ENCODE data around the gene TMEM123. TPM values are rescaled to one million over a fixed set of nuclear protein-coding genes. Genes with fewer than 3 reads are reported as not detected.

Gene TMEM123
- polyA plus RNA-seq, 3 donors: 68.7 to 368 (median 263) TPM

- H3K4me1 Mint-ChIP-seq: peaks cover 60% of the 10 kb centered on the region
- H3K36me3 ChIP-seq (replicated peaks in 1 of 2; ENCODE audit: control insufficient read depth in 1 of 2, insufficient read depth in 2 of 2, low read length in 2 of 2): peaks cover 12 to 31% of the 10 kb centered on the region in 2 donors
- peak overlapping the region in 1 of 2 donors; percentile 52 for H3K27ac ChIP-seq (ENCODE audit: low read depth in 1 of 2, low read length in 2 of 2)
- no peak overlapping the region for H2AFZ ChIP-seq (ENCODE audit: insufficient read depth, low read depth, low read length, poor library complexity, severe bottlenecking)
- H3K79me2 ChIP-seq (ENCODE audit: insufficient read depth, low read length): peaks cover 76% of the 10 kb centered on the region
- no peaks in the 10 kb centered on the region for H3K9me3 Mint-ChIP-seq
- DNase-seq: peak in 1 of 3 donors; percentile 27
- intact Hi-C loops (cut with micrococcal nuclease): loop anchor here in 1 of 2 donors (5.0 kb wide), 1 partner anchor 103 kb away; the partner anchor contains the start of gene BIRC2
- peak overlapping the region in 1 of 2 donors; percentile 28 for H3K4me3 Mint-ChIP-seq
- peaks cover 69% of the 10 kb centered on the region for H4K20me1 ChIP-seq (ENCODE audit: insufficient read depth, low read length)
- H3K27me3 ChIP-seq (ENCODE audit: control insufficient read depth in 2 of 2, insufficient read depth in 2 of 2, low read length in 2 of 2): no peaks in the 10 kb centered on the region
- no peaks in the 10 kb centered on the region for H3K9me3 ChIP-seq (replicated peaks in 1 of 2; ENCODE audit: control insufficient read depth in 1 of 2, insufficient read depth in 1 of 2, low read length in 2 of 2)
- H3K36me3 Mint-ChIP-seq: peaks cover 22 to 31% of the 10 kb centered on the region in 2 donors
- H3K4me2 ChIP-seq (replicated peaks; ENCODE audit: extremely low read depth, low read length, poor library complexity, severe bottlenecking): peak overlapping the region; percentile 82
- 87% methylated on average over 4 of the region's 7 CpGs for WGBS (ENCODE audit: insufficient coverage)
- H3K4me1 ChIP-seq (ENCODE audit: control insufficient read depth in 1 of 2, insufficient read depth in 2 of 2, low read length in 2 of 2): peaks cover 52 to 63% of the 10 kb centered on the region in 2 donors
- H3K9ac ChIP-seq (ENCODE audit: insufficient read depth, low read length, poor library complexity, severe bottlenecking): no peak overlapping the region
- H3K27me3 Mint-ChIP-seq (ENCODE audit: low read depth in 3 of 3): no peaks in the 10 kb centered on the region
- peak overlapping the region in 5 of 7 donors; percentile 42 to 89 (median 76) for H3K27ac Mint-ChIP-seq
- H3K4me3 ChIP-seq (replicated peaks in 1 of 3; ENCODE audit: low read depth in 2 of 3, low read length in 3 of 3): peak overlapping the region in 1 of 3 experiments; percentile 88
- no peak for TF ChIP-seq CTCF (IDR thresholded peaks at IDR 0.05)
These were observed 2.7 kb downstream of the TMEM123 start for GRCh38 chr11:102449651-102450570.

GRCh38 chr11:102448869-102449224 lies 3.7 kb downstream of the TMEM123 start:
- no peak for TF ChIP-seq CTCF (IDR thresholded peaks at IDR 0.05)
- Histone ChIP-seq H3K27me3 (ENCODE audit: control insufficient read depth in 2 of 2, insufficient read depth in 2 of 2, low read length in 2 of 2) (no peaks in the 10 kb centered on the region), H3K4me3 (replicated peaks in 1 of 3; ENCODE audit: low read depth in 2 of 3, low read length in 3 of 3) (peak overlapping the region in 1 of 3 experiments; percentile 88), H3K9me3 (replicated peaks in 1 of 2; ENCODE audit: control insufficient read depth in 1 of 2, insufficient read depth in 1 of 2, low read length in 2 of 2) (no peaks in the 10 kb centered on the region), H3K27ac (ENCODE audit: low read depth in 1 of 2, low read length in 2 of 2) (peak overlapping the region; percentile 39 to 52), H3K4me1 (ENCODE audit: control insufficient read depth in 1 of 2, insufficient read depth in 2 of 2, low read length in 2 of 2) (peaks cover 51 to 61% of the 10 kb centered on the region in 2 donors), H3K4me2 (replicated peaks; ENCODE audit: extremely low read depth, low read length, poor library complexity, severe bottlenecking) (peak overlapping the region; percentile 82), H3K9ac (ENCODE audit: insufficient read depth, low read length, poor library complexity, severe bottlenecking) (no peak overlapping the region), H3K36me3 (replicated peaks in 1 of 2; ENCODE audit: control insufficient read depth in 1 of 2, insufficient read depth in 2 of 2, low read length in 2 of 2) (peaks cover 12 to 33% of the 10 kb centered on the region in 2 donors), H3K79me2 (ENCODE audit: insufficient read depth, low read length) (peaks cover 85% of the 10 kb centered on the region), H2AFZ (ENCODE audit: insufficient read depth, low read depth, low read length, poor library complexity, severe bottlenecking) (no peak overlapping the region), H4K20me1 (ENCODE audit: insufficient read depth, low read length) (peaks cover 73% of the 10 kb centered on the region)
- peak overlapping the region; percentile 50 to 90 (median 84) for H3K27ac Mint-ChIP-seq
- intact Hi-C loops (cut with micrococcal nuclease): no loop called here
- peaks cover 56% of the 10 kb centered on the region for H3K4me1 Mint-ChIP-seq
- no peaks in the 10 kb centered on the region for H3K27me3 Mint-ChIP-seq (ENCODE audit: low read depth in 3 of 3)
- H3K4me3 Mint-ChIP-seq: peak overlapping the region in 1 of 2 donors; percentile 55
- WGBS (ENCODE audit: insufficient coverage): no CpG with 5 or more reads among the region's 2 CpGs
- peaks cover 0 to 3% (median 0%) of the 10 kb centered on the region in 7 donors for H3K9me3 Mint-ChIP-seq
- DNase-seq: peak in 2 of 3 donors; percentile 25 to 42
- peaks cover 25 to 38% of the 10 kb centered on the region in 2 donors for H3K36me3 Mint-ChIP-seq

All from CD14-positive monocyte (primary cell).